Choroid plexus epithelial cell (primary cell): ENCODE results near the gene MRPL43.

Experiments
- DNase-seq: peaks from one replicate; pipeline ENCODE4 v3.0.0-alpha.2; 2010; ENCODE audit warnings: low read depth
- H3K4me3 ChIP-seq: 2 replicates; pipeline ENCODE4 v1.5.1; 2011; ENCODE audit warnings: low read depth, mild to moderate bottlenecking, control low read depth, low read length, moderate library complexity
- TF ChIP-seq, protein P1 (sequence below): conservative IDR thresholded peaks from 2 replicates; pipeline ENCODE4 v1.5.1; 2011; ENCODE audit warnings: low read depth, mild to moderate bottlenecking, control low read depth, inconsistent platforms, low read length, moderate library complexity

The MRPL43 gene

DNA sequence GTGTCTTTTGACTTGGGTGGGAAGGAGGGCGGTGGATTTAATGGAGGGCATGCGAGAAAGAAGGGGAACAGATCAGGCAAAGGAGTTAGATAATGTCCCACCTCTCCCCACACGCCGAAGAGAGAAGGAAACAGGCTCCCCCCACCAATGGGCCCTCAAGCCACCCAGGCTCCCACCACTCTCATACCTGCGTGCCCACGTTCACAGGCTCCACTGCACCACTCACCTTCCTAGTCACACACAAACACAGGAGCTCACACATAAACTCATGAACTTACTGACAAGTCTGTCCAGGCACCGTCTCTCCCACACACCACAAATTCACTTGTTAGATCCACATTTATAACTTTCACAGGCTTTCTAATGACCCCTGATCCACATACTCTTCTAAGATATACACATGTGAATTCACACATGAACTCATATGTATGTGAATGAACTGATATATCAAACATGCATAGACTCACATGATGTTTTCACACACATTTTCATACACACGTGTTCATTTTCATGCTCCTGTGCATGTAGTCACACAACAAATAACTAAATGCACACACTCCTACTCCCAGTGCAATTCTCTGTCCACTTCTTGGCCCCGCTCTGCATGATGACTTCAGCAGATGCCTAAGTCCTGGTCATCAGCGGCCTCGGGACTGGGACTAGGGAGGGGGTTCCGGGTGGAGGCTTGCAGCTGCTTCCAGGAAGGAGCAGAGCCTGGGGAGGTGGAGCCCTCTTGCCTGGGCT, 13.8 kb upstream of the MRPL43 start:
- peak; percentile 94 for DNase-seq
- TF ChIP-seq, protein P1, sequence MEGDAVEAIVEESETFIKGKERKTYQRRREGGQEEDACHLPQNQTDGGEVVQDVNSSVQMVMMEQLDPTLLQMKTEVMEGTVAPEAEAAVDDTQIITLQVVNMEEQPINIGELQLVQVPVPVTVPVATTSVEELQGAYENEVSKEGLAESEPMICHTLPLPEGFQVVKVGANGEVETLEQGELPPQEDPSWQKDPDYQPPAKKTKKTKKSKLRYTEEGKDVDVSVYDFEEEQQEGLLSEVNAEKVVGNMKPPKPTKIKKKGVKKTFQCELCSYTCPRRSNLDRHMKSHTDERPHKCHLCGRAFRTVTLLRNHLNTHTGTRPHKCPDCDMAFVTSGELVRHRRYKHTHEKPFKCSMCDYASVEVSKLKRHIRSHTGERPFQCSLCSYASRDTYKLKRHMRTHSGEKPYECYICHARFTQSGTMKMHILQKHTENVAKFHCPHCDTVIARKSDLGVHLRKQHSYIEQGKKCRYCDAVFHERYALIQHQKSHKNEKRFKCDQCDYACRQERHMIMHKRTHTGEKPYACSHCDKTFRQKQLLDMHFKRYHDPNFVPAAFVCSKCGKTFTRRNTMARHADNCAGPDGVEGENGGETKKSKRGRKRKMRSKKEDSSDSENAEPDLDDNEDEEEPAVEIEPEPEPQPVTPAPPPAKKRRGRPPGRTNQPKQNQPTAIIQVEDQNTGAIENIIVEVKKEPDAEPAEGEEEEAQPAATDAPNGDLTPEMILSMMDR = no peak
- H3K4me3 ChIP-seq = peak overlapping the region; percentile 83

DNA sequence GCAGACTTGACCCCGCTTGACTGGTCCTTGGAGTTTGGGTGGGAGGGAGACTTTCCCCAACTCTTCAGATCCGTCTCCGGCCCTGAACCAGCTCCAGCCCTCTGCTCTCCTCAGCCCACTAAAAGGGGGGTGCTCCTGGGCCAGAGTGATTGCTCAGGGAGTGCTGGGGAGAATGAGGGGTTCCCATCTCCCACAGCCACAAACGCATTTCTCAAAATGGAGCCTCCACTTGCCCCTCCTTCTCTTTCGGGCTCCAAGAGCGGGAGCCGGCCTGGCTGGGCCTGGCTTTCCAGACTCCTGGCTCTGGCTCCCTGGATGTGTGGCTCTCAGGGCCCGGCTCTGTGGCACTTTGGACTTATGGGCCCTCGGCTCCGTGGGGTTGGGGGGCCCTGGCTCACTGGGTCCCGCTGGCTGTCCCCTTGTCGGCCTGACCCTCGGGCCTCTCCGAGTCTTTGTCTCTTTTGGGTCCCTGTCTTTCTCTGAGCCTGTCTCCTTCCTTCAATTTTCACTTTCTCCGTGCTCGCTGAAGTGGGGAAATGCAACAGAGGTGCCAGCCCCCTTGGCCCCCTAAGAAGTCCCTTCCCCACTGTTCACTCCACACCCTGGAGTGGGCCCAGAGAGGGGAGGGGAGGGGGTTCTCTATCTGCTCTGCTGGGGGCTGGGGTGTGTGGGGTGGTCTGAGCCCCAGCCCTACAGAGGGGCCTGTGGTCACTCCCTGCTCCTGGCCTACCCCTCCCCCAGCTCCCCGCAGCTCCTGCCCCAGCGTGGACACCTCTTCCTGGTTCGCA, 13.0 kb upstream of the MRPL43 start:
- peak overlapping the region; percentile 83 for H3K4me3 ChIP-seq
- DNase-seq = no peak
- TF ChIP-seq, protein P1 = no peak

DNA sequence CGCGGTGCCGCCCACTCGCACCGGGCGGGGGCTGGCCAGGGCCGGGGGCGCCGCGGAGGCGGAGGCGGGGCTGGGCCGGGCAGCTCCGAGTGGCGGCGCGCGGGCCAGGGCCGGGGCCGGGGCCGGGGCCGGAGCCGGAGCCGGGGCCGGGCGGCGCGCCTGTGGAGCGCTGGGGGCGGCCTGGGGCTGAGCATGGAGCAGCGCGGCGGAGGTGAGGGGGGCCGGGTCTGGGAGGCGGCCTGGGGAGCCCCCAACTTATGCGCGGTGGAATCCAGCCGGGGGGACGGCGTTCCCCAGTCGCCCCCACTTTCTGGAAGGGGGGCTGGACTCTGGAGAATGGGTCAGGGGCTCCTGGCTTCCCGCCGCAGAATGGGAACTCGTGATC, 12.4 kb upstream of the MRPL43 start, which contains the start of gene LZTS2:
Gene LZTS2, plus strand, starts transcription at position 67 of the 385 bp plus-strand sequence. CDS start 2,731 bp downstream, outside the sequence.
- peak within 1 kb of the TSS; percentile 83 for H3K4me3 ChIP-seq
- no peak for DNase-seq
- TF ChIP-seq, protein P1 = no peak

DNA sequence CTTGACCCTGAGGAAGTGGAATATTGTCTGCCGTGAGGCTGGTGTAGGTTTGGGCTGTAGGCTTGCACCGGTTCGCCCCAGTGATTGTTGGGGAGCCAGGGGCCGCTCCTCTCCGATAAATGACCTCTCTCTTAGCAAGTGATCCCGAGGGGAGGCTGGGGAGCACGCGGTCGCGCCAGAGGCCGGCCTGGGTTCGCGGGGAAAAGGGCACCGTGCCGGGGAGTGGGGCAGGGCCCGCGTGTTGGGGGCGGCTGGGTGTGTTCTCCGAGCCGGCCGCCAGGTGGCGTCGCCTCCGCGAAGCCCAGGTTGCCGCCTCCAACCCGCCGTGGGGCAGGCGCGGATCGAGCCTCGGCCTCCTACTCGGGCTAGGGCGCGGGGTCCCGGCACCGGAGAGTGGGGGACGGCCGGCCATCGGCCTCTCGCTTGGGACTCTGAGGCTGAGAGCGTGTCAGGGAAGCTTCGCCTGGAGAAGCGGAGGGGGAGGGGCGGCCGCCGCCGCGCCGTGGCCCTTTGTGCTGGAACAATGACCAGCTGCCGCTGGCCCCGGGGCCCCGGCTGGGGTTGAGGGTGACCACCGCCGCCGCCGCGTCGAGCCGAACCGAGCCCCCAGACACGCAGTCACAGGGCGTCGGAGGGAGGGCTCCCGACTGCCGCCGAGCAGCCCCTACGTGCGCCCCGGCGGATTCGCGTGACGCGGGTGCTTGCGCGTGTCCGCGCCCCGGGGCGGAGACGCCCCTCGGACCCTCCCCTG, 11.9 kb upstream of the MRPL43 start:
- TF ChIP-seq, protein P1 = peak; percentile 59
- H3K4me3 ChIP-seq = peak overlapping the region; percentile 83
- DNase-seq = peak; percentile 75

DNA sequence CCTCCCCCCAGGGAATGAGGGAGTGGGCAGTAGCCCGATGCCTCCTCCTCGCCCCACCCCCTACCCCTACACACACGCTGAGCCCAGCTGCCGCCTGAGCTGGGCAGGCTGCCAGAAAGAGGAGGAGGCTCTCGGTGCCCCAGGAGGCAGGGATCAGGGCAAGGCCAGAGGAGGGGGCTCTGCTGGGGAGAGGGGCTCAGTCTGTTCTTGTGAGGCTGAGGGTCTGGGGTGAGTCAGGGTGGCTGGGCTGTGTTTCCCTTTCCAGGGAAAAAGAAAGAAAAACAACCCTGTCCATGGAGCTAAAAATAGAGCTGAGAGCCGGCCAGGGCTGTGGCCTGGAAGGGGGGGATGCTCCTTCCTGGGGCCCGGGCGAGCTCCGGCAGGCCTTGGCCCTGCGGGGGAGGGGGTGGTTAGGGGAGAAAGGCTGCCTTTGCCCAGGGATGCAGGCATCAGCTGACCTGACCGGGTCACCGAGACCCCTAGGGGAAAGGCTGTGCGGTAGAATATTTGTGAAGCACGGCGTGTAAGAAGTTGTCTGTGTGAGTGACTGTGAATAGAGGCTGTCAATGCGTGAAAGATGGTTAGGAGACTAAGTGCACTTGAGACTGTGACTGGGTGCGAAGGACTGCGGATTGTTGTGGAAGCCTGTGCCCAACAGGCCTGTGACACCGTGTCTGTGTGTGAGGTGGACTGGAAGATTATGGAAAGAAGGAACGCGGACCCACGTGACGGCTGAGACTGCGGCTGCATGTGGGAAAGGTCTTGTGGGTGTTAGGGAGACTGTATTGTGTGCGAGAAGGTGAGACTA, 11.1 kb upstream of the MRPL43 start:
- DNase-seq = peak; percentile 82
- TF ChIP-seq, protein P1 = no peak
- peak overlapping the region; percentile 83 for H3K4me3 ChIP-seq

DNA sequence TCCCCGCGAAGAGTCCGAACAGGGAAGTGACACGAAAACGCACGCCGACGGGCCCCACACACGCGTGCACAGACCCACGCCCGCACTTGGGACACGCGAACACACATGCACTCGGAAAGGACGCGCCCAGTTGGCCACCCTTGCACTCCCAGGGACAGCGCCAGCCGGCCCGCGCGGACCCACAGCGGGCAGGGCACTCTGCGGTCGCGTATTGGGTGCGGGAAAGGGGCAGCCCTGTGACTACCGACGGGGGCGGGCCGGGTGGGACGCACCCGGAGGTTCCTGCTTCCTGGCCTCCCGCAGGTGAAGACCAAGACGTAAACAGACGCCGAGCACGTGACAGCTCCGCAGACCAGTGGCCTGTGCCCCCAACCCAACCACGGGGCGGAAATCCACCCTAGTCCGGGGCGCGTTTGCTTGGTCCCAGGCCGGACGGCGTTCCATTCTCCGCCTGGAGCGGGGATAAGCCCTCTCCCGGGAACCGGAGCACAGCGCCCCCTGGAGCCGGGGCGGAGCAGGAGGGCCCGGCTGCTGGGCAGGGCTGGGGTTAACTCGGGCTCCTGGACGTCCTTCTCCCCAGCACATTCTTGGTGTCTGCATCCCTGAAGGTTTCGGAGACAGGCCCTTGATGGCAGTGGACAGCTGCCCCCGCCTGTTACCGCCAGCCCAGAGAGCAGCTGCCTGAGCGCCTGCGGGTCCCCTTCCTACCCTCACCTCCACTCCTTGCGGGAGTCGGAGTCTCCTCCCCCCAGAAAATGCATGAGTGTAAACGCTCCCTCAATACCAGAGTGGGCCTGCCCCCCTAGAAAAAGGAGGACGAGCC, 10.3 kb upstream of the MRPL43 start:
- peak overlapping the region; percentile 83 for H3K4me3 ChIP-seq
- peak; percentile 75 for DNase-seq
- TF ChIP-seq, protein P1 = peak; percentile 85
